HL-60 (cell line): ENCODE data around the gene FOXJ3.

Source experiments
- DNase-seq, 2 experiments: peaks; one replicate each; pipeline ENCODE4 v3.0.0-alpha.2; 2010 to 2020; ENCODE audit warnings: low read depth in 1 of 2, low spot score in 1 of 2
- H3K27ac ChIP-seq: fragments of 250-450 bp; sonication (Bioruptor Pico); replicated peaks from 2 replicates; pipeline ENCODE4 v1.5.1; 2020; ENCODE audit warnings: mild to moderate bottlenecking, moderate library complexity
- H3K27me3 ChIP-seq: fragments of 250-450 bp; sonication (Bioruptor Pico); 2 replicates; pipeline ENCODE4 v1.5.1; 2021; ENCODE audit warnings: mild to moderate bottlenecking, moderate library complexity; ENCODE audit not compliant: insufficient read depth, poor library complexity, severe bottlenecking
- H3K4me3 ChIP-seq: replicated peaks from 2 replicates; pipeline ENCODE4 v1.5.1; 2011; ENCODE audit warnings: mild to moderate bottlenecking, control low read depth, low read length; ENCODE audit not compliant: insufficient read depth
- GABPA ChIP-seq: IDR thresholded peaks from 2 replicates; pipeline ENCODE4 v1.6.1; 2012; ENCODE audit warnings: low read depth
- POLR2AphosphoS5 ChIP-seq: IDR thresholded peaks from 2 replicates; pipeline ENCODE4 v1.6.1; 2012; ENCODE audit warnings: low read depth
- REST ChIP-seq: IDR thresholded peaks from 2 replicates; pipeline ENCODE4 v1.6.1; 2012; ENCODE audit warnings: low read depth; ENCODE audit not compliant: insufficient replicate concordance
- SPI1 ChIP-seq: IDR thresholded peaks from 2 replicates; pipeline ENCODE4 v1.6.1; 2012; ENCODE audit warnings: low read depth, mild to moderate bottlenecking, borderline replicate concordance
- TF ChIP-seq, protein P1 (sequence below): IDR thresholded peaks from one replicate; pipeline ENCODE4 v1.5.1; 2011; ENCODE audit warnings: low read length, control low read depth, inconsistent platforms; ENCODE audit not compliant: insufficient read depth

Gene FOXJ3

GRCh38 chr1:42328916-42329496 lies 6.0 kb downstream of the FOXJ3 start:
- H3K27me3 ChIP-seq, result no peaks in the 10 kb centered on the region
- H3K27ac ChIP-seq, result no peak overlapping the region
- no peak for DNase-seq
- TF ChIP-seq POLR2AphosphoS5, result no peak
- TF ChIP-seq REST, result no peak
- TF ChIP-seq, protein P1, sequence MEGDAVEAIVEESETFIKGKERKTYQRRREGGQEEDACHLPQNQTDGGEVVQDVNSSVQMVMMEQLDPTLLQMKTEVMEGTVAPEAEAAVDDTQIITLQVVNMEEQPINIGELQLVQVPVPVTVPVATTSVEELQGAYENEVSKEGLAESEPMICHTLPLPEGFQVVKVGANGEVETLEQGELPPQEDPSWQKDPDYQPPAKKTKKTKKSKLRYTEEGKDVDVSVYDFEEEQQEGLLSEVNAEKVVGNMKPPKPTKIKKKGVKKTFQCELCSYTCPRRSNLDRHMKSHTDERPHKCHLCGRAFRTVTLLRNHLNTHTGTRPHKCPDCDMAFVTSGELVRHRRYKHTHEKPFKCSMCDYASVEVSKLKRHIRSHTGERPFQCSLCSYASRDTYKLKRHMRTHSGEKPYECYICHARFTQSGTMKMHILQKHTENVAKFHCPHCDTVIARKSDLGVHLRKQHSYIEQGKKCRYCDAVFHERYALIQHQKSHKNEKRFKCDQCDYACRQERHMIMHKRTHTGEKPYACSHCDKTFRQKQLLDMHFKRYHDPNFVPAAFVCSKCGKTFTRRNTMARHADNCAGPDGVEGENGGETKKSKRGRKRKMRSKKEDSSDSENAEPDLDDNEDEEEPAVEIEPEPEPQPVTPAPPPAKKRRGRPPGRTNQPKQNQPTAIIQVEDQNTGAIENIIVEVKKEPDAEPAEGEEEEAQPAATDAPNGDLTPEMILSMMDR, result no peak
- TF ChIP-seq GABPA, result no peak
- TF ChIP-seq SPI1, result no peak
- no peak overlapping the region for H3K4me3 ChIP-seq

DNA sequence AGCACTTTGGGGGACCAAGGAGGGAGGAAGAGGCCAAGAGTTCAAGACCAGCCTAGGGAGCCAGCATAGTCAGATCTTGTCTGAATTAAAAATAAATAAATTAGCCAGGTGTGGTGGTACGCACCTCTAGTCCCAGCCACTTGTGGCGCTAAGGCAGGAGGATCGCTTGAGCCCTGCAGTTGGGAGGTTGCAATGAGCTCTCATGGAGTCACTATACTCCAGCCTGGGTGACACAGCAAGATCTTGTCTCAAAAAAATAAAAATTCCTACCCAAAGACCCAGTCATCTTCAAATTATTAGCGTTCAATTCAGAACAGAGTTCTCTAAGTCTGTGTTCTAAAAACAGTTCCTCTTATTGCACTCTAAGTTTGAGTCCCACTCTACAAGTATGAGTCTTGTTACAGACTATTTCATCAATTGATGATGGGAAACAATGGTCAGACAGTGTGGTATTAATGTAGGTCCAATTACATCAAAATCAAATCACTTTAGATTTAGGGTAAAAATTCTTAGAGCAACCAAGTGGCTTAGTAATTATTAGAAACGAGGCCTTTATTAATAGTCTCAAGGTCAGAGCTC lies 6.9 kb downstream of the FOXJ3 start:
- Histone ChIP-seq H3K27ac (no peak overlapping the region), H3K27me3 (no peaks in the 10 kb centered on the region), H3K4me3 (no peak overlapping the region)
- DNase-seq, result no peak
- TF ChIP-seq SPI1 (no peak), POLR2AphosphoS5 (no peak), GABPA (no peak)
- TF ChIP-seq, protein P1, result no peak

DNA sequence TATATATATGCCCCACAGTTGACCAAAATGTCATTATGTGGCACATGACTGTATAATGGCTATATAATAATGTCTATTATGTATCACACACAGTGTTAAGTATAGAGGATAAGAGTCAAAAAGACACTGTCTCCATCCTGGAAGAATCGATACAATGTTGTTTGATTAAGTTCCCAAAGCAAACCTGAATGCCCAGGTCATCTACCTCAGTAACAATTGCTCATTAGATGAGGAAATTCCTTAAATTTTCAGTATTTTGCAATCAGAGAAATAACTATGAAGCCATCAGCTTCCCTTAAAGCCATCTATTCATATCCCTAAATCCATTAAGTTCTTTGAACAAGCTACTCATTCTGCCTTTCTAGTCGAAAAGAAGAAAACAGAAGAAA lies 10.0 kb downstream of the FOXJ3 start:
- Histone ChIP-seq H3K27ac (no peak overlapping the region), H3K27me3 (no peaks in the 10 kb centered on the region), H3K4me3 (no peak overlapping the region)
- TF ChIP-seq REST (no peak), POLR2AphosphoS5 (no peak), SPI1 (no peak), GABPA (no peak)
- TF ChIP-seq, protein P1, result no peak
- DNase-seq, result no peak
